OCI-LY7 (cell line): Measurements from ENCODE around the gene GPC2.
"Not testable (repeated sequence)": the region's sequence is repeated elsewhere in the genome, so short reads cannot be mapped to it uniquely, and the experiment has no call there.

Experiments
- CTCF ChIP-seq: fragments of 200-600 bp; sonication (generic); conservative IDR thresholded peaks from 2 replicates; pipeline ENCODE4 v1.5.1; 2014; ENCODE audit warnings: mild to moderate bottlenecking, antibody characterized with exemption, low read length, moderate library complexity, mixed read lengths
- EZH2phosphoT487 ChIP-seq: fragments of 200-600 bp; sonication (generic); IDR thresholded peaks from 2 replicates; pipeline ENCODE4 v1.6.1; 2018; ENCODE audit warnings: low read depth, borderline replicate concordance, mild to moderate bottlenecking, mixed run types, antibody characterized with exemption, low read length, moderate library complexity, mixed read lengths

GRCh38 chr7:100182616-100183015, 5.4 kb upstream of the GPC2 start:
- TF ChIP-seq CTCF, EZH2phosphoT487: not testable (repeated sequence)
